GM13977 (cell line): ENCODE data around the gene TUBB4A.

Experiments used
- DNase-seq: peaks from one replicate; pipeline ENCODE4 v3.0.0; 2012; ENCODE audit warnings: low spot score
- in situ Hi-C: fragments of 300-500 bp; cut with MboI; formaldehyde crosslinking; loops from one replicate; pipeline ENCODE4 v1.12.0; 2022; ENCODE audit warnings: low sequenced_read_pairs, low pct_unique_long_range_greater_than_20kb, mixed read lengths, inconsistent platforms; ENCODE audit not compliant: unreplicated experiment
- TF ChIP-seq, protein P1 (sequence below): IDR thresholded peaks from 2 replicates; pipeline ENCODE4 v1.5.1; 2012; ENCODE audit warnings: mild to moderate bottlenecking, control low read depth; ENCODE audit not compliant: insufficient read depth; ENCODE audit errors: extremely low read depth, missing control alignments

TUBB4A gene

DNA sequence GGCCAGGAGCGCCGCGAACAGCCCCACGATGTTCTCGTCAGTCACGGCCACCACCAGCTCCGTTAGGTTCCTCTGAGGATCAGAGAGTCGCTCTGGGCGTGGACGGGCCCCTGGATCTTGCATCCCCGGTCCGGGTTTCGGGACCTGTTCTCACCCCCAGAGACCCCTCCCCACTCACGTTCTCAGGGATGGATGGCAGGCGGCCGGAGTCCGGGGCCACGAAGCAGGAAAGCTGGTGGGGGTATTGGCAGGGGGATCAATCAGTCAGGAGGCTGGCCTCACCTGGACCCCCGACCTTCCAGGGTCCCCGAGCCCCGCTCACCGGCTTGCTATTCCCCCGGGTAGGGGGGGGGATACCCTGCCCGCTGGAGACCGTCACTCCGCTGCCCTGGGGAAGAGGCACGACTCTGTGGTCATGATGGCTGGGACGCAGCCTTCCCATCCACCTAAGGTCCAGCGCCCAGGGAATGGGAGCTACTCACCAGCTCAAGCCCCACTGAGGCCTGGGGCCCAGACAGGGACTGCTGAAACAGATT is 25.1 kb downstream of the TUBB4A start:
- DNase-seq = no peak
- TF ChIP-seq, protein P1, sequence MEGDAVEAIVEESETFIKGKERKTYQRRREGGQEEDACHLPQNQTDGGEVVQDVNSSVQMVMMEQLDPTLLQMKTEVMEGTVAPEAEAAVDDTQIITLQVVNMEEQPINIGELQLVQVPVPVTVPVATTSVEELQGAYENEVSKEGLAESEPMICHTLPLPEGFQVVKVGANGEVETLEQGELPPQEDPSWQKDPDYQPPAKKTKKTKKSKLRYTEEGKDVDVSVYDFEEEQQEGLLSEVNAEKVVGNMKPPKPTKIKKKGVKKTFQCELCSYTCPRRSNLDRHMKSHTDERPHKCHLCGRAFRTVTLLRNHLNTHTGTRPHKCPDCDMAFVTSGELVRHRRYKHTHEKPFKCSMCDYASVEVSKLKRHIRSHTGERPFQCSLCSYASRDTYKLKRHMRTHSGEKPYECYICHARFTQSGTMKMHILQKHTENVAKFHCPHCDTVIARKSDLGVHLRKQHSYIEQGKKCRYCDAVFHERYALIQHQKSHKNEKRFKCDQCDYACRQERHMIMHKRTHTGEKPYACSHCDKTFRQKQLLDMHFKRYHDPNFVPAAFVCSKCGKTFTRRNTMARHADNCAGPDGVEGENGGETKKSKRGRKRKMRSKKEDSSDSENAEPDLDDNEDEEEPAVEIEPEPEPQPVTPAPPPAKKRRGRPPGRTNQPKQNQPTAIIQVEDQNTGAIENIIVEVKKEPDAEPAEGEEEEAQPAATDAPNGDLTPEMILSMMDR = no peak
- in situ Hi-C loops = no loop called here

DNA sequence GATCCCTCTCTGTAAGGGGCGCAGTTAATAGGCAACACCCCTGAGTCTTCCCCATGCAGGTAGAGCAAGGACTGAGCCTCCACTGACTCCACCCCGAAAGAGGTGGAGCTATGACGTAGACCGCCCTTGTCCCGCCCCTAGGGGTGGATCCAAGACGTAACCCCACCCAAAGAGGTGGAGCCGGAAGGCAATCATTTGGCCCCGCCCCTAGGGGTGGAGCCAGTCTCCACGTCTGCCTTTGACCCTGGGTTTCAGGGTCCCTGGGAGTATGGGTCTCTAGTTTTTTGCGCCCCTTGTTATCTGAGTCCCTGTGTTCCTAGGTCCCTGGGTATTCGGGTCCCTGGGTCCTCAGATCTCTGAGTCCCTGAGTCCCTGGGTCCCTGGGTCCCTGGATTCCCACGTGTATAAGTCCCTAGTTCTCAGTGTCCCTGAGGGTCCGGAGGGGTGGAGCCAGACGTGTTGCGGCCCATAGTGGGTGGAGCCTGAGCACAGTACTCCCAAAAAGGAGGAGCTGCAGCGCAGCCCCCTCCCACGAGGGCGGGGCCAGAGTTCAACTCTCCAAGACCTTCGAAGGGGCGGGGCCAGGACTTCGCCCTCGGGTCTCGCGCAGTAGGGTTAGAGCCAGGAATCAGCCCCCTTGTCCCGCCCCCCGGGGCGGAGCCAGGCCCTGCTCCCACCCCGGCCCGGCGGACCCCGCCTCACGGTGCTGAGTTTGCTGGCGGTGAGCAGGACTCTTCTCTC is 25.8 kb downstream of the TUBB4A start:
- TF ChIP-seq, protein P1 = peak; percentile 9
- peak; percentile 83 for DNase-seq
- in situ Hi-C loops = no loop called here

DNA sequence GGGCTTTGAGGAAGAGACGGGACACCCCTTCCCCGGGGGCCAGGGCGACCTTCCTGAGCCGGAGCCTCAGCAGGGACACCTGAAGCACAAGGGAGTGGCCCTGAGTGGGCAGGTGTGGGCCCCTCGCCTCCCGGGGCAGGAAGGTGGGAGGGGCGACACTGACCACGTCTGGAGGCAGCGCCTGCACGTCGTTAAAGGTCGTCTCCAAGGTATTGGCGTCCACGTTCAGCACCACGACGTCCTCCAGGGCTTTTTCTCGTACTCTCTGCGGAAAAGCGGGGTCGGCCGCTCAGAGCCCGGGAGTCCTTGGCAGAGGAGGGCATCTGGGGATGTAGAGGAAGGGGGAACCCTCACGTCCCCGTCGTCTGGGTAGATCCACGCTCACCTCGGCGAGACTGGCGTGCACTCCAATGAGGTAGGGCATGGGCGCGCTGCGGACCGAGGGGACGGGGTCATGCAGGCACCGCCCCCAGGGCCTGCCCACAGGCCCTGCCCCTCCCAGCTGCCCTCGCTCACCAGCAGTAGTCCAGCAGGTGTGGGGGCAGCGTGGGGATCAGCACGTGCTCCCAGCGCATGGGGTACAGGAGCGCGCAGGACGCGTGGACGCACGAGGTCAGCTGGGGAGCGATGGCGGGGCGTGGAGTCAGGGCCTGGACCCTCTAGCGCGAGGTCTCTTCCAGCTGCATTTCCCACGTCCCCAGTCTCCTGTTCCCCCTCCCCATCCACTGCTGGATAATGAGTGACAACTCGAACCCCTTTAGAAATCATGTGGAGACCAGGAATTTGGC is 26.6 kb downstream of the TUBB4A start:
- in situ Hi-C loops = no loop called here
- TF ChIP-seq, protein P1 = no peak
- DNase-seq = no peak

DNA sequence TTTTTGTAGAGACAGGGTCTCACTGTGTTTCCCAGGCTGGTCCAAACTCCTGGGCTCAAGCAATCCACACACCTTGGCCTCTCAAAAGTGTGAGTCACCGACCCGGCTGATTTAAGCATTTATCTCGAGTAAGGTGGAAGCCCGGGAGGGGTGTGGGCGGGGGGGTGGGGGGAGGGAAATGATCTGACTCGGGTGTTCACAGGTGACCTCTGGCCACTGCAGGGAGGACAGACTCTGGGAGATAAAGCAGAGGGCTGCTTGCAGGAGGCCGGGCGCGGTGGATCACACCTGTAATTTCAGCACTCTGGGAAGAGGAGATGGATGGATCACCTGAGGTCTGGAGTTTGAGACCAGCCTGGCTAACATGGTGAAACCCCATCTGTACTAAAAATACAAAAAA is 28.5 kb downstream of the TUBB4A start:
- TF ChIP-seq, protein P1 = no peak

DNA sequence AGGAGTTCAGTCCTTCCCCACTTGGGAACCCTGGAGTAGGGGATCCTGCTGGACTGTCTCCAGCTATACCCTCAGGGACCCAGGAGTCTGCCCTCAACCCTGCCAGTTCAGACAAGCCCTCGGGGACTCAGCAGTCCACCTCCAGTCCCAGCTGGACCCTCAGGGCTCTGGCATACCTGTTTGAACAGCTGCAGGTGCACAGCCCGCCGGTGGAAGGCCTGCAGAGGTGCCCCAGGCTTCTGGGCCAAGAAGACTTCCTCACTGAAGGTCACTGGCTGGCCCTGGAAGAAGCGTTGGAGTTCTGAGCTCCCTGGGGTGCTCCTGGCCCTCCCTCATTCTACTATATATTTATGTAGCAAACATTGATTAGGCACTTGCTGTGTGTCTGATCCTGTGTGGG is 29.4 kb downstream of the TUBB4A start:
- TF ChIP-seq, protein P1 = no peak
- DNase-seq = no peak
- in situ Hi-C loops = no loop called here

More for the DNA sequence above, 28.5 kb downstream of the TUBB4A start:
- no peak for DNase-seq
- in situ Hi-C loops = no loop called here

DNA sequence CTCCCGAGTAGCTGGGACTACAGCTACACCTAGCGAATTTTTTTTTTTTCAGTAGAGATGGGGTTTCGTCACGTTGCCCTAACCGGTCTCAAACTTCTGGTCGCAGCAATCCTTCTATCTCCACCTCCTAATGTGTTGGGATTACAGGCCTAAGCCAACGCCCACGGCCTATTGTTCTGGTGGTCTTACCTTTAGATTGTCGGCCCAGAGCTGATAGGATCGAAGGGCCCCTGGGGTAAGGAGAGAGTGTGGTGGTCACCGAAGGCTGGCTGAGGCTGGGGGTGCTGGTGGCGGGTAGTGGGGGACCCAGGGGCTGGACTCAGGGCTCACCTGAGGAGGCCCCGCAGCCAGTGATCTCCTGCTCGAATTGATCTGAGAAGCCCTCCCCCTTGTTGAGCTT is 31.0 kb downstream of the TUBB4A start:
- in situ Hi-C loops = no loop called here
- no peak for DNase-seq
- TF ChIP-seq, protein P1 = no peak
